Testis (tissue), 3 donors: ENCODE measurements around the gene IFIT5. TPM values are rescaled to one million over a fixed set of nuclear protein-coding genes. Genes with fewer than 3 reads are reported as not detected.
A peak's percentile ranks its signal among the peaks of the same experiment; 100 is the strongest.

ENCODE experiments used
- DNase-seq: peaks from one replicate; pipeline ENCODE4 v3.0.0-alpha.2; 2019
- H3K27ac ChIP-seq, 2 donors: fragments of 200-600 bp; sonication (generic); one replicate each; pipeline ENCODE4 v1.5.1; 2019
- H3K27me3 ChIP-seq: fragments of 200-600 bp; sonication (generic); one replicate; pipeline ENCODE4 v1.5.1; 2019
- H3K36me3 ChIP-seq: fragments of 200-600 bp; sonication (generic); one replicate; pipeline ENCODE4 v1.5.1; 2017; ENCODE audit warnings: low read depth; ENCODE audit errors: missing control alignments
- H3K4me1 ChIP-seq: fragments of 200-600 bp; sonication (generic); one replicate; pipeline ENCODE4 v1.5.1; 2019
- H3K4me3 ChIP-seq, 2 donors: fragments of 200-600 bp; sonication (generic); one replicate each; pipeline ENCODE4 v1.5.1; 2017 to 2019
- H3K9me3 ChIP-seq: fragments of 200-600 bp; sonication (generic); one replicate; pipeline ENCODE4 v1.5.1; 2017
- POLR2A ChIP-seq: fragments of 450-650 bp; IDR thresholded peaks from one replicate; pipeline ENCODE4 v1.6.1; 2017; ENCODE audit warnings: antibody characterized with exemption, mild to moderate bottlenecking, moderate library complexity
- WGBS, 2 donors: methylation state at CpG; one replicate each; pipeline ENCODE4 v1.1.5; 2018; 5-methylcytosine and 5-hydroxymethylcytosine counted together
- intact Hi-C: fragments of 100-400 bp; cut with DNase I; formaldehyde crosslinking; loops from one replicate; pipeline ENCODE4 v1.15.1; 2023; ENCODE audit warnings: low total_unique reads
- polyA plus RNA-seq: library from polyadenylated mRNA; stranded (reverse); fragments of 350-450 nt; fragmentation: Illumina TruSeq; extraction: RNeasy Lipid Tissue Mini Kit (QIAGEN cat#74804); gene quantifications from one replicate; pipeline ENCODE4 v1.2.3, GENCODE V29; 2014; ENCODE audit warnings: low read depth, low replicate concordance; ENCODE audit not compliant: insufficient read depth
- total RNA-seq, 2 donors: library from RNA; depleted of rRNA; stranded (reverse); fragments of >200 nt; gene quantifications; one replicate each; pipeline ENCODE4 v1.2.3, GENCODE V29; 2016
- TF ChIP-seq, protein P1 (sequence below), 3 experiments: fragments of 450-650 bp in 2 of 3; fragments of 200-600 bp in 1 of 3; sonication (generic) in 1 of 3; IDR thresholded peaks; one replicate each; pipeline ENCODE4 v1.5.1; 2016 to 2019; ENCODE audit warnings: antibody characterized with exemption in 3 of 3, mild to moderate bottlenecking in 2 of 3, moderate library complexity in 1 of 3

IFIT5 gene
- total and polyA plus RNA-seq, 3 donors from 2014 or later = 6.9 to 9.2 (median 8.2) TPM

DNA sequence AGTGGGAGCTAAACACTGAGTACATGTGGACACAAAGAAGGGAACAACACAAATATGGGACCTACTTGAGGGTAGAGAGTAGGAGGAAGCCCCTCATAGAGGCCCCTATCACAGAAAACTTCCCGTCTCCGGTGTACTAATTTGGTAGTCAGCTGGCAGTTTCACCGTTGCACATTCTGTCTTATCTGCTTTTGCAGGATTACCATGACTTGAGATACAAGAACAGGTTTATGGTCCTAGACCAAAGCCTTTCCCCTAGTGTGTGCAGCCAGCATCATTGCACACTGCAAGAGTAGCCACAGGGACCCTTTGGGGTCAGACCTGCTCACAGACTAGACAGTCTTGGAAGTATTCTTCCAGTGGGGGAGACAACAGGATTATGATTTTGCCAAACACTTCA is 42.4 kb upstream of the IFIT5 start:
- intact Hi-C loops = no loop called here

GRCh38 chr10:89373916-89374711 is 40.3 kb upstream of the IFIT5 start:
- 24 to 32% methylated on average over 3 of the region's 3 CpGs for WGBS, 2 donors
- Histone ChIP-seq H3K27me3 (no peaks in the 10 kb centered on the region), H3K4me1 (peaks cover 17% of the 10 kb centered on the region), H3K4me3 (no peak overlapping the region), H3K9me3 (no peaks in the 10 kb centered on the region), H3K36me3 (no peaks in the 10 kb centered on the region), H3K27ac (peak overlapping the region; percentile 64 to 85)
- TF ChIP-seq, protein P1, sequence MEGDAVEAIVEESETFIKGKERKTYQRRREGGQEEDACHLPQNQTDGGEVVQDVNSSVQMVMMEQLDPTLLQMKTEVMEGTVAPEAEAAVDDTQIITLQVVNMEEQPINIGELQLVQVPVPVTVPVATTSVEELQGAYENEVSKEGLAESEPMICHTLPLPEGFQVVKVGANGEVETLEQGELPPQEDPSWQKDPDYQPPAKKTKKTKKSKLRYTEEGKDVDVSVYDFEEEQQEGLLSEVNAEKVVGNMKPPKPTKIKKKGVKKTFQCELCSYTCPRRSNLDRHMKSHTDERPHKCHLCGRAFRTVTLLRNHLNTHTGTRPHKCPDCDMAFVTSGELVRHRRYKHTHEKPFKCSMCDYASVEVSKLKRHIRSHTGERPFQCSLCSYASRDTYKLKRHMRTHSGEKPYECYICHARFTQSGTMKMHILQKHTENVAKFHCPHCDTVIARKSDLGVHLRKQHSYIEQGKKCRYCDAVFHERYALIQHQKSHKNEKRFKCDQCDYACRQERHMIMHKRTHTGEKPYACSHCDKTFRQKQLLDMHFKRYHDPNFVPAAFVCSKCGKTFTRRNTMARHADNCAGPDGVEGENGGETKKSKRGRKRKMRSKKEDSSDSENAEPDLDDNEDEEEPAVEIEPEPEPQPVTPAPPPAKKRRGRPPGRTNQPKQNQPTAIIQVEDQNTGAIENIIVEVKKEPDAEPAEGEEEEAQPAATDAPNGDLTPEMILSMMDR (IDR thresholded peaks at IDR 0.05) = no peak
- no peak for TF ChIP-seq POLR2A
- intact Hi-C loops = no loop called here
- peak; percentile 95 for DNase-seq

More for the DNA sequence above, 42.4 kb upstream of the IFIT5 start:
- Histone ChIP-seq H3K27ac (no peak overlapping the region), H3K9me3 (no peaks in the 10 kb centered on the region), H3K4me1 (peaks cover 30% of the 10 kb centered on the region), H3K4me3 (no peak overlapping the region), H3K36me3 (no peaks in the 10 kb centered on the region), H3K27me3 (no peaks in the 10 kb centered on the region)
- TF ChIP-seq POLR2A = no peak
- TF ChIP-seq, protein P1 (IDR thresholded peaks at IDR 0.05) = no peak
- no peak for DNase-seq
- WGBS, 2 donors = 79 to 100% methylated on average over 1 to 3 of the region's 3 CpGs

- DNase-seq = no peak
- intact Hi-C loops = no loop called here
- Histone ChIP-seq H3K27ac (peak overlapping the region; percentile 64 to 85), H3K36me3 (no peaks in the 10 kb centered on the region), H3K4me1 (peaks cover 17% of the 10 kb centered on the region), H3K27me3 (no peaks in the 10 kb centered on the region), H3K4me3 (no peak overlapping the region), H3K9me3 (no peaks in the 10 kb centered on the region)
- no peak for TF ChIP-seq POLR2A
Observed at GRCh38 chr10:89374713-89375141, 39.6 kb upstream of the IFIT5 start.

DNA sequence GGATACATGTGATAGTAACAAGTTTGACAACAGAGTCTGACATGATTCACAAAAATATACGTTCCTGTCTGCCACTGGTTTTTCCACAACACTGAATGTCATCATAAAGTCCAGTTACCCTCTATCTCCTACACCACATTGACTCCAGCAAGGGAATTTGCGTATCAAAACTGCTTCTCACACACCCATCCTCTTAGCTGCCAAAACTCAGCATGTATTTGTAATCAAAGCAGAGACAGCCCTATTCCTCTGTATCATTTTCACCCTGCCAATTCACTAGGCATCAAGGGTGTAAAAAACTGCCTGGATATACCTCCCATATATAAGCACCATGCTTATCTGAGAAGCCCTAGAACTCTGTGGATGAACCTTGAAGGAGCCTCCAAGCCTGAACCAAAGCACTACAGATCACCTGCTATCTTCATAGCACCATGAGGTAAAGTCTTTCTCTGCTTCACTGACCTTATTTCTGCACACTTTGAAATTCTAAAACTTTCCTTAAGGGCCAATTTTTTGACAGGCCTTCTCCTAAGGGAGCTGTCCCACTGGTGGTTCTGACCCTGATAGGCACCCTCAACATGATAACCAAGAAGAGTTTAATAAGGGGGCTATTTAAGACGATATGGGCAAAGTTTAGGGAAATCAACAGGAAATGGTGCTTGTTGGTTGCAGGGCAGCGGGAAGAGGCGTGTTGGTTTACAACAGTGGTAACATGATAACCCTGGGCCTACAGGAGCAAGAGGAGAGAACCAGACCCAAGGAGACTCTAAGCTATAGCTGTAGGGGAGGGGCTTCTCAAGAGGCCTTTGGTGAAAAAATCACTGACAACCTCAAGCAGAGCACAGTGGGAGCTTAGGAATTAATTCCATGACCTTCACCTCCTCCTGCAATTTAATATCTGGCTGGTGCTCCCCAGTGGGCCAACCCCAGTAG is 36.4 kb upstream of the IFIT5 start, which contains the start of gene IFIT1B:
TSS of gene IFIT1B (plus strand) at position 352 of the 933 bp plus-strand sequence. CDS start at position 432, 80 bp downstream.
- H3K4me3 ChIP-seq = no peak within 1 kb of the TSS
- H3K36me3 ChIP-seq = no peaks in the 10 kb centered on the region
- intact Hi-C loops = no loop called here
- DNase-seq = no peak
- WGBS, 2 donors = 93 to 96% methylated on average over 5 of the region's 5 CpGs
- peaks cover 17% of the 10 kb centered on the region for H3K4me1 ChIP-seq
- H3K27ac ChIP-seq = no peak within 1 kb of the TSS
- no peaks in the 10 kb centered on the region for H3K9me3 ChIP-seq
- no peaks in the 10 kb centered on the region for H3K27me3 ChIP-seq
- no peak for TF ChIP-seq POLR2A
- TF ChIP-seq, protein P1 (IDR thresholded peaks at IDR 0.05) = no peak

DNA sequence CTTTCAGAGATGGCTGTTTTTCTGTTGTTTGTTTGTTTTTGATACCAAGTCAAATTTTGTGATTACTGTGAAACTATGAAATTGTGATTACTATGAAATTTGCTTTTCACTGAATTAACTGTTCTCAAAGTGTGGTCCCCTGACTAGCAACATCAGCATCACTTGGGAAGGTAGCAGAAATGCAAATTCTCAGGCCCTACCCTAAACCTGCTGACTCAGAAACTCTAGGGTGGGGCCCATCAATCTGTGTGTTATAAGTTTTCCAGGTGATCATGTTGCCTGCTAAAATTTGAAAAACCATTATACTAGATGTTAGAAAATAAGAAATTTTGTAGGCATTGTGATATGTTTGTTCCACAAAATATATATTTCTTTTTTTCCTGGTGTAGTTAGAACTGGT is 35.3 kb upstream of the IFIT5 start:
- H3K4me1 ChIP-seq = peaks cover 8% of the 10 kb centered on the region
- H3K36me3 ChIP-seq = no peaks in the 10 kb centered on the region
- intact Hi-C loops = no loop called here
- H3K9me3 ChIP-seq = no peaks in the 10 kb centered on the region
- no peak overlapping the region for H3K4me3 ChIP-seq
- no peak overlapping the region for H3K27ac ChIP-seq
- H3K27me3 ChIP-seq = no peaks in the 10 kb centered on the region
- TF ChIP-seq, protein P1 (IDR thresholded peaks at IDR 0.05) = no peak
- DNase-seq = no peak
